Activated B cell treated with CpG ODN at 0.5 μM for 24 hours (primary cell): ENCODE data around the gene CTNNAL1. TPM values are rescaled to one million over a fixed set of nuclear protein-coding genes. Genes with fewer than 3 reads are reported as not detected.

ENCODE experiments used
- total RNA-seq: library from RNA; stranded (reverse); gene quantifications from 2 replicates; pipeline ENCODE4 v1.2.3, GENCODE V29; 2022

The CTNNAL1 gene
- total RNA-seq, 1 donor from 2014 or later: 1.9 TPM

Other genes with a start within 250 kb of the CTNNAL1 start
- 0.16 TPM in 1 of 2 replicates, not detected in the other for gene ACTL7B, start 157.5 kb downstream of the CTNNAL1 start, total RNA-seq
- not detected in 2 replicates for gene ACTL7A, start 151.2 kb downstream of the CTNNAL1 start, total RNA-seq
- gene ELP1, start 79.4 kb downstream of the CTNNAL1 start, total RNA-seq: 20.3 and 25.0 TPM in 2 replicates
- 6.4 and 7.8 TPM in 2 replicates for gene ABITRAM, start 79.1 kb downstream of the CTNNAL1 start, total RNA-seq
- 16.1 and 20.6 TPM in 2 replicates for gene TMEM245, start 106.4 kb upstream of the CTNNAL1 start, total RNA-seq
- gene FRRS1L, start 153.8 kb upstream of the CTNNAL1 start, total RNA-seq: not detected in 2 replicates